T-helper 2 cell (primary cell): ENCODE measurements around the gene FRMD3.

Source experiments
- DNase-seq, 5 experiments: peaks; one replicate each; pipeline versions ENCODE4 v3.0.0 to v3.0.0-alpha.2; 2012 to 2022

FRMD3 gene

DNA sequence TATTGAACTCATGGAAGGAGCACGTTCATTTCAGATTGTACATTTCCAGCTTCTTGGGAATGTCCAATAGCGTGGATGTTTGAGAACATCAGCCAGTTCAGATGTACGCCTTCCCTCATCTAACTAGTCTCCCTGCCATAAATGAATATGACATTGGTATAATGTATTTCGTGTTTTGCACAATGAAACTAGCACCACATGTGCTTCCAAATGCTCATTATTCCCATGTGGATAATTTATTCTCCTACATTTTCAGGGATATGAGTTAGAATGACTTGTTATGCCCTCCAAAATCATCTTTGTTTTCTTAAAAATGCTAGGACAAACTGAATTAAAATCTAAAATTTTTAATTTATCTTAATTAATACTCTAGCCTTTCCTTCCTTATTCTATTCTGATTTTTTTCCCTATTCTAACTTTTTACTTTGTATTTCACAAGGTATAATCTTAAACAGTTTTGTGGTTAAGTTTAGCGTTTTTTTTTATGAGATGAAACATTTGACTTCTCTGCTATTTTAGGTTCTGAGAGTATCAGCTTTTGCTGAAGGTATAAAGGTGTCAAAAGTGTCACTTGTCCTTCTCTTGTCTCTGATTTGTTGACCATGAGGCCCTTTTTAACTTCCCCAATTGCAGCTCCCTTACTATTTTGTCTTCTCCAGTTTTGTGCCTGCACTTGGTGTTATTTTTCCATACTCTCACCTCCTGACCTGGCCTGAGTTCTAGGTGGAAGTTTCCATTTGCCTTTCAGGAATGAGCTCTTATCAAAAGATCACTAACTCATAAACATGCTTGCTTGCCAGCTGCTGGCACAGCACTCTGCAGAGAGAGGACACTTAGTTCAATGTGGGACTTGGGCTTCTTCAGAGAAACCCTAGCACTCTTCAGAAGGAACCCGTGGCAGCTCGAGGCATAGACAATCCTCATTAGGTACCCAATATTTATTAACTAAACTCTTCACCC lies 106.8 kb downstream of the FRMD3 start:
- no peak for DNase-seq

DNA sequence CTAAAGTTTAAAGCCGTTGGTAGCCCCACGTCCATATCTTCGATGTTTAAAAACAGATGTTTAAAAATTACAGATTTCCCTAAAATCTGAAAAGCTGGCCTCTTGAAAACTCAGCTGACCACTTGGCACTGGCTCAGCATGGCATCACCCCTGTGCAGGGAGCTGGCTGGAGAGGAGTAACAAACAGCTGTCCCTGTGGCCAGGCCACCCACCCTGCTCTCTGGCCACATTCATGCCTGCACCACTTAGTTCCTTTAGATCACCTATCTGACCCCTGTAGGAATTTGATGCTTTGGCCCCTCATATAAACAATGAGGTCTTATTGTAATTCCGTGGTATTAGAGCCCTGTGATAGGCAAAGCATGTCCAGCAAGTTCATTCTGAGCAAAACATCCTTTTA lies 107.5 kb downstream of the FRMD3 start:
- no peak for DNase-seq

DNA sequence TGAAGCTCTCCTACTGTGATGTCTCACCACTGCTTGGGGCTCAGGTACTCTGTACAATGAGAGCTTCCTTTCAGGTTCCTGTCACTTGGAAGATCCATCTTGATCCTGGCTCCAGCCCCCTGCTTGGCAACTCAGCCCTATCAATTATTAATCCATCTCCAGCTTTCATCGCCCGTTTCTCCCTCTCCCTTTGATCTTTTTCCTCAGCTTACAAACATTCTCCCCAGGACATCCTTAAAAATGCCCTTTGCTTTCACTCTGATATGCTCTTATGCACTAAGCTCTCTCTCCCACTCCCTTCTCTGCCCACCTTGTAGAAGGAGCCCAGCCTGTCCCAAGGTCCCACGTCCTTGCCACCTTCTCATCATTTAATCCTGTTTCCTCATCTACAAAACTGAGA lies 109.0 kb downstream of the FRMD3 start:
- no peak for DNase-seq

DNA sequence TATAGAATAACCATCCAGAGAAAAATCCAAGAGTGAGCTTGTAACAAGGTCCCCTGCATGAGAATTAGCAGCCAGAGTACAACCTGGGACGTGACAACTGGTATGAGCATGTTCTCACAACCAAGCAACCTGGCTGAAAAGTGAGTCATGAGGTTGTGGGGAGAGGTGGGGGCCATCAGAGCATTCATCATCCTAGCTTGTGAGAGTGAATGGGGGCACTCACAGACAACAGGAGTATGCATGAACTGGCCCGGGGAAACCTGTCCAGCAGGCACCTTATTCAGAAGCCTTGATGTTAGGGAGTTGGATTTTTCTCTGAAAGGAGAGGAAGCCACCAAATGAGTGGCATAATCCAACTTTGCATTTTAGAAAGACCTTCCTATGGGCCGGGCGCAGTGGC lies 113.0 kb downstream of the FRMD3 start:
- no peak for DNase-seq

DNA sequence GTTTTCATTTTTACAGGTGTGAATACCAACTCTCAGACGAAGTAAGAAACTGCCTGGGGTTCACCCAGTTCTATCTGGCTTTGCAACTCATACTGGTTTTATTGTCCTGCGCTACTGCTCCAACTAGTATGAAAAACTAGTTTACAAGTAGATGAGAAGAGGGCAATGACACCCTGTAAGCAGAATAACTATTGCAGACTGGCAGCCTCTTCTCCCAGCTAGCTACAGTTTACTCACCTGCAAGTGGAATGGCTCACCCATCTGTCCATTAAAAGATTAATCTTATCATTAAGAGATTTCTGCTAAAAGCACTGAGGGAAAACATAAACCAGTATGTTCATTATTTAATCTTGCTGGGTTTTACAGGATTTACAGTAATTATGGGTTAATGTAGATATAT lies 113.4 kb downstream of the FRMD3 start:
- DNase-seq: no peak

DNA sequence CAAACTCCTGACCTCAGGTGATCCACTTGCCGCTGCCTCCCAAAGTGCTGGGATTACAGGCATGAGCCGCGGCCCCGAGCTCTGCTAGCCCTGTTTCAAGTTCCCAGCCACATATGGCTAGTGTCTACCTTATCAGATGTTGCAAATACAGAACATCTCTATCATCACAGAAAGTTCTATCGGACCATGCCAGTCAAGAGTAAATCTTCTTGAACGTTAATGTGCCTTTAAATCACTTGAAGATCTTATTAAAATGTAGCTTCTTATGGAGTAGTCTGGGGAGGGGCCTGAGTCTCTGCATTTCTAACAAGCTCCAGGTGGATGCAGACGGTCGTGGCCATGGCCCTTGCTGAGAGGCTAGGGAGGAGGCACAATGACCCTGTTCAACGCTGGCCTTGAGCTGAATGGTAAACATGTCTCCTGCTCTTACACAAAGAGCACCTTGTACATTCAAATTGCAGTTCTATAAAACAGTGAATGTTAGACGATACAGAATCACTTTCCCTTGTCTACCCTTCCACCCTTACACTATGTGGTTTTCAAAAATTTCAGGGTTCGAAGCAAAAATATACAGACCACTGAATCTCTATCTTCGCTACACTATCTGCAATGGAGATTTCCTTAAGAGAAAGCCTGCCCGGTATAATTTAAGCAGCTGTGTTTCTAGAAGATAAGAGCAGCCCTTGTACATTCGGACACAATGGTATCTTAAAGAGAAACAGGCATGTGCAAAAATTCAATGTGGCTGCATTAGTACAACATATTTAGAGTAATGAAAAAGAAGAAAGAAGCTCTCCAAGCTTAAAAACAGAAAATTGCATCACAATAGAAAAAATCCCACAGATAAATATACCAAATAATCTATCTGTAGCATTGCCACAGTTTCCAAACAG lies 114.1 kb downstream of the FRMD3 start:
- DNase-seq: no peak

DNA sequence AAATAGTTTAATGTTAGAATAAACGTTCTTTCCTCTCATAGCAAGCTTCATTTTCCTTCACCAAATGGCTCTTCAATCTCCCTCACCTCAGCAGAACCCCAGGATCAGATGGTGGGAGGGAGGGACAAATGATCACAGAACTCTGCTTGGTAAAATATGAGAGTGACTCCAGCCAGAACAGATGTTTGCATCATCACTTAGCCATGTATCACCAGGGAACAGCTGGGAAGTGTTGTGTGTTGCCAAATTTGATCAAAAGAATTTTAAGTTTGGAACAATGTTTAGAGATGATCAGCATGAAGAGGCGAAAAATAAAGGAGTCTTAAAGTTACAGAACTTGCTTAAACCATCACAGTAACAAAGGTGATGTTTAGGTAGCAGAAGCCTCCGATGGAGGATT lies 115.7 kb downstream of the FRMD3 start:
- DNase-seq: no peak

DNA sequence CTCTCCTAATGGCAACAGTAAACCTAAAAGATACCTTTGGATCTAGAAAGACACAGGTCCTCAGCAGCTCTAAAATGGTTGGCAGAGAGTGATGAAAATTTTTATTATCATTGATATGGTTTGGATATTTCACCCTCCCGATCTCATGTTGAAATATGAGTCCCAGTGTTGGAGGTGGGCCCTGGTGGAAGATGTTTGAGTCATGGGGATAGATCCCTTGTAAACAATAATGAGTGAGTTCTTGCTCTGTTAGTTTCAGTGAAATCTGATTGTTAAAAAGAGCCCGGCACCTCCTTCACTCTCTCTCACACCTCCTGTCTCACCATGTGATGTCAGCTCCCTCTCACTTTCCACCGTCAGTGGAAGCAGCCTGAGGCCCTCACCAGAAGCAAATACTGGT lies 117.7 kb downstream of the FRMD3 start:
- no peak for DNase-seq

DNA sequence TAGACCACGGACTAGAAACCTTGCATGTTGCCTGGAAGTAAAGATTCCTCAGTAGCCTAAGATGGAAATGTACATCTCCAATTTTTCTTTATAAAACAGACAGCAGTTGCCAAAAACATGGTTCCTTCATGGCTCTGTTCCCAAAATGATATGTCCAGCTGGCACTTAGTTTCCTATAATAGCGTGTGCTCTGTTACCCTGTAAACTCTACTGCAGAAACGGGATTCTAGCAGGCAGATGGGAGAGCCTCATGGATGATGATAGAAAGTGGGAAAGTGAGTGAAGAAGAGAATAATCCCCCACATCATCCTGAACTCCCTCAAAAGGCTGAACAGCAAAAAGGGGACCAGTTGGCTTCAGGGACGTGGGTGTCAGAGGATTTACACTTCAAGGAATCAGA lies 118.2 kb downstream of the FRMD3 start:
- no peak for DNase-seq

DNA sequence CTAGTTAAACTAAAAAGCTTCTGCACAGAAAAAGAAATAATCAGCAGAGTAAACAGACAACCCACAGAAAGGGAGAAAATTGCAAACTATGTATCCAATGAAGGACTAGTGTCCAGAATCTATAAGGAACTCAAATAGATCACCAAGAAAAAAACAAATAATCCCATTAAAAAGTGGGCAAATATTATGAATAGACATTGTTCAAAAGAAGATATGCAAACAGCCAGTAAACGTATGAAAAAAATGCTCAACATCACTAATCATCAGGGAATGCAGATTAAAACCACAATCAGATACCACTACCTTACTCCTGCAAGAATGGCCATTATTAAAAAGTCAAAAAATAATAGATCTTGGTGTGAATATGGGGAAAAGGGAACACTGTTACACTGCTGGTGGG lies 119.9 kb downstream of the FRMD3 start:
- DNase-seq: no peak

DNA sequence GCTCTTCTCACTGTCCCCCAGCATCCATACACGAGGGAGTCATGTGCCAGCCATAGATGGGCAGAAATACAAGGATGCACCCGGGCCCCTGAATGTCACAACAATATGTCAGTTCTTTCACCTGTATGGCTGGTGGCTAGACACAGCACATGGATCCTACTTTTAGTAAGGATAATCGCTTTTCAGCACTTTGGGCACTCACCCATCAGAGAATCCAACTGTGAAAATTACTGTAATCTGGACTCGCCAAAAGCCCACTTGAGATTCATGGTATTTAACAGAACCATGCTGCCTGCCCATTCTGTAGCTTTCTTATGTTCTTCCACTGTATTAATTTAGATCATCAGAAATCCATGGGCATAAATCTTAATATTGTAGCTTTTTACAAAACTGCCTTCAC lies 124.8 kb downstream of the FRMD3 start:
- DNase-seq: no peak

DNA sequence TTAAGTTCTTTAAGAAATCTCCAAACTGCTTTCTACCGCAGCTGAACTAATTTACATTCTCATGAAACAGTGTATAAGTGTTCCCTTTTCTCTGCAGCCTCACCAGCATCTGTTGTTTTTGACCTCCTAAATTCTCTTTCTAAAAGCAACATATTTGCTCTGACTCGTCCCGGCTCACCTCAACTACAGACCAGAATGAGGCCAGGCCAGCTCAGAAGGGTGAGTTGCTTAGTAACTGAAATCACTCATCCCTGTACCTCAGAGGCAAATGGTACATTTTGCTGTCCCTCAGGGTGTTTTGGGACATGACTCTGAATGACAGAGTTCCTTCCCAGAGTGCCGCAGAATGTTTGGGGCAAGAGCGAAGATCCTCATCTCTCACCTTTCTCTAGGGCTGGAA lies 127.5 kb downstream of the FRMD3 start:
- DNase-seq: no peak

DNA sequence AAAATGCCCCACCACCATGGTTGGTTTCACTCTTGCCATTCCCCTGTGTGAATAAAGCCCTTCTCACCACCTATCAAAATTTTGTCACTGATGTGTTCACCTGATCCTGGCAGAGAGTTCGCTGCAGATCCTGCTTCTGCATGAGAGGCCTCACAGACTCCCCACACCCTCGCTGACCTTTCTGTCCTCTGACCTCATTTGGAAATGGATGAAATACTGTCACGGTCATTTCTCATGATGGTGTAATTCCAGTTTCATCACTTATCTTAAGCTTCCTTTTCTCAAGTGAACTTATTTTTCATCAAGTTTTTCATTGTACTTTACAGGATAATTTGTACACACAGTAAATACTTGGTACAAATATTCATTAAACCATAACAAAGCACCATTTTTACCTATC lies 131.3 kb downstream of the FRMD3 start:
- no peak for DNase-seq

DNA sequence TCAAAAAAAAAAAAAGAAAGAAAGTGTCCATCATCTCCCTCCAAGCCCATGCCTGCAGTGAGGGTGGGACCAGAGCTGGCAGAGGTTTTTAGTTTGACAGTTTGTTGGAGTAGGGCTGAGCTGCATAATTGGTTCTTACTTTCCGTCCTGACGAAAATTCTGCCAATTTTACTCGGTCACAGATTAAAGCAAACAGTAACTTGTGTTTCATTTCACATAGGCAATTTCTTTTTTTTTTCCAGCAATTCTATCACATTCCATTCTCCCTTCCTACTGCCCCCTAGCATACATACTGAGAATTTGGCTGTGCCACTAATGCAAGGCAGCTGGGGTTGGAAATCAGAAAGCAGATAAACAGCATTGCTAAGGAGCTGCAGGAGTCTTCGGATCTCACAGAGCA lies 132.4 kb downstream of the FRMD3 start:
- no peak for DNase-seq

DNA sequence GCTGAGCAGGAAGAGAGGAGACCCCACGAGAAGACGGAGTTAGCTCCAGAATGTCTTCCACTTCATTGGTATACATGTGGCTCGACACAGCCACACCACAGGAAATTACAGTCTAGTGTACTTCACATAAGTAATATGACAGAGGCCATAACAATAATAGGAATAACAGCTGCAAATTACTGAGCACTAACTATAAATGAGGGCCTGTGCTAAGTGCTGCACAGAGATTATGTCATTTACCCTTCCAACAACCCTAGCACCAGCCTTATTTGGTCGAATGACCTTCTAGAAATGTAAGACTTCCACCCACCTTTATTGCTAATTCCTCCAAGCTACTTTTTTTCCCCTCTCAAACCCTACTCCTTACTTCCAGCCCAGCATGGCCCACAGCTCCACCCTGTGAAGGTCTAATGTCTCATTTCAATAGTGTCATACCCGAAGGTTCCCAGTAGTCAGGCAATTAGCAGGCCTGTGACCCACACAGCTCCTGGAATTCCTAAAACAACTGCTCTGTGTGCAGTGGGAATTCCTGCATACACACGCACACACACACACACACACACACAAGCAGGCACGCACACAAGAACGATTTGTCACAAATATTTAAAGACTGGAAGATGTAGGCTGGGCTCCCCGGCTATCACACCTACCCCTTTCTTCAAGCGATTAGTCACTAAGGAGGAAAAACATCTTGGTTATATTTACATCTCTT lies 134.5 kb downstream of the FRMD3 start:
- DNase-seq: no peak

DNA sequence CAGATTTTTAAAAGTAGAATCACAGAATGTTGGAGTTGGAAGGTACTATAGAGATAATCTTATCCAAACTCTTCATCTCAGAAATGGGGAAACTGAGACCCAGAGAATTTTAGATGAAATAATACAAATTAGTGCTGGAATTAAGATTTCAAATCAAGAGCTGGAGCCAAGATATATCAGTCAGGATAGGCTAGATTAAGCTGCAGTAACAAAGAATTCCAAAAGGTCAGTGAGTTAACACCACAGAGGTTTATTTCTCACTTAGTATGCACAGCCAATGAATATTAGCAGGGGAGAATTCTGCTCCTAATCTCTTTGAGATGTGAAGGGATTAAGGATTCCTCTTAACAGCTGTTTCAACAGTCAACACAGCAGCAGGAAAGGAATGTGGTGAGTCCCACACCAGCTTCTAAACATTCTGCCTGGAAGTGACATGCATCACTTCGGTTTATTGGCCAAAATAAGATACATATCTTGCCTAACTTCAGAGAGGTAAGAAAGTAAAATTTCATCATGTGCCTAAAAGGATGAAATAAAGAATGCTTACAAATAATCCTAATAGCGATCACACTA lies 136.8 kb downstream of the FRMD3 start:
- DNase-seq: no peak

DNA sequence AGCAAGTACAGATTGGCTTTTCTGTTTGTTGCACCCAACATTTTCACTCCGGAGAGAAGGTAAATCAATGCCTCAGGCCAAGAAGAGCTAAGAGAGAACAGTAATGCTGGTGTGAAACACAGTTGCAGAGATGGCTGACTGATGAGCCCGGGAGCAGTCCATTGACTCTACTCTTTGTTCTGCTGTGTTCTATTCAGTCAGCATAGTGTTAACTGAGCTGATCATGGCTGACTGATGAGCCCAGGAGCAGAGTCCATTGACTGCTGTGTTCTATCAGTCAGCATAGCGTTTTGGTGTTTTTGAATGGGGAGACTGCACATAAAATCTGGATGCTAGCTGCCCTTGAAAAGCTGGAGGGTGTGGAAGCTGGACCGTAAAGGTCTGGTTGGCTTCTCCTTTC lies 141.4 kb downstream of the FRMD3 start:
- no peak for DNase-seq

DNA sequence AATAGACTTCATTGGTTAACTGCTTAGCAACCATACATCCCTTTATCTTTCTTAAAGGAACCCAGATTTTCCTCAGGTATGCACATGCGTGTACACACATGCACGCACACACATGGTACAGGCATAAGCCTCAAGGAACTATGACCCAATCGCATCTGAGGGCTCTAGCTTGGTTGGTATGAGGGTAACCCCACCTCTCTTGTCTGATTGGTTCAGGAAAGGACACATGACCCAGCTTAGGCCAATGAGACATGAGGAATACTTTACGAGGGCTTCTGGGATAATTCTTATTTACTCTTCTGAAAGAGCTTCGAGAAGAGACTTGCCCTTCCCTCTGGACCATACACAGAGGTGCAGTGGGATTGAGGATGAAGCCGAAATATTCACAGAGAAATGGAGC lies 141.9 kb downstream of the FRMD3 start:
- DNase-seq: no peak

DNA sequence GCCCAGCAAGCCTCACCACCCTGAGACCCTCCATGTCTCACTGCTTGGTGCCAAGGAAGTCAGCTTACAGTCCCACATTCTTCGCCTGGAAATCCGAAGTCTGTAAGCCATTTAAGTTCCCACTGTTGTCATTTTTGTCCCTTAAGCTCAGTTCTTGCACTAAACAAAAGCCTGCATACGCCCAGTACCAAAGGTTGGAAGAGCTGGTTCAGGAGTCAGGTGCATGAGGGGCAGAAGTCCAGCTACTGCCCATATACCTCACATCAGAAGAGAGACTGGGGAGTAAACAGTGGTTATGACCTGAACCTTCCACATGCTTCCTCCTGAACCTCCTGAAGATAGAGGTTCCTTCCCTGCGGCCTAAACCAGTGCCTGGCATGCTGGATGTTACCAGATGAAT lies 146.0 kb downstream of the FRMD3 start:
- DNase-seq: no peak

DNA sequence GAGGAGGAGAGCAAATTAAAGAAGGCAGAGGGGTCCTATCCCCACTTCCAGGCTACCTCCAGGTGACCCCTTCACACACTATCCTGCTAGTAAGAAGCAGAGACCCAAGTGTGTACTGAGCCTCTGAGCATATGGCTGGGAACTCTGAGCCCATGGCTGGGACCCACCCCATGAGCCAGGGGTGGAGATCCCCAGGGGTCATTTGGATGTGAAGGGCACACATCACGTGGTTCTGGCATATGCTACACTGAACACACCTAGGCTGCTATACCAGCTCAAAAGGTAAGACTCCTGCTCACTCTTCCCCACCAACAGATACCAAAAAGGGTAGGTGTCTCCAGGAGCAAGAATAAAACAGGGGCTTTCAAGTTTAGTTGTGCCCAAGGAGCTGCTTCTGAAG lies 149.9 kb downstream of the FRMD3 start:
- no peak for DNase-seq

DNA sequence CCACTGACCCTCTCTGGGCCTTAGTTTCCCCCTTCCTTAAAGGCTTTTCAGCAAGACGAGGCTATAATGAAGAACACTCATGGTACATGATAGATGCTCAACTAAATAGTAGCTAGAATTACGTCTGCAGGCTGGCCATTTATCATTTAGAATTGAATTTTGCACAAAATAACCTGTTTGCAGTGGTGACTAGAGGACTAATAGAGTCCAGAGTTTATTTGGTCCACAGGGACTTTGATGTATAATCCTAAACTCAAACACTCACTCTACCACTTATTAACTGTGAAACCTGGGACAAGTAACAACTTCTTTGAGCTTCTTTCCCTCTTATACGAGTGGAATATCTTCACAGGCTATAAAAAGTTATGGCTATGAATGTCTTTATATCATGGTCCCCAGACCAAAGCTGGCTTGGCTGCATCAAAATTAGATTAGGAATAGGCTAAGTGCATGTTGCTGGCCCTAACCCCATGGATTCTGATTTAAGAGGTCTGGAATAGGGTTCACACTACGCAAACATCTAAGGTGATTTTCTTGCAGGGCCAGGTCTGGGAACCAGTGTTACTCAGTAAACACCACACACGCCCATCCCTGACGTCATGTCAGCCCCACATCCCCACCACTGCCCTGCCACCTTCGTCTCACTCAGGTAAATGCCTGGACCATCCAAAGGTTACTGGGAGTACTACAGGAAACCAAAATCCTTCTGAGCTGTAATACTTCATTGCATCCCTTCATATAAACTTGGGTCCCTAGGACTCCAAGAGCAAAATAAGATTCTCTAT lies 150.6 kb downstream of the FRMD3 start:
- no peak for DNase-seq

DNA sequence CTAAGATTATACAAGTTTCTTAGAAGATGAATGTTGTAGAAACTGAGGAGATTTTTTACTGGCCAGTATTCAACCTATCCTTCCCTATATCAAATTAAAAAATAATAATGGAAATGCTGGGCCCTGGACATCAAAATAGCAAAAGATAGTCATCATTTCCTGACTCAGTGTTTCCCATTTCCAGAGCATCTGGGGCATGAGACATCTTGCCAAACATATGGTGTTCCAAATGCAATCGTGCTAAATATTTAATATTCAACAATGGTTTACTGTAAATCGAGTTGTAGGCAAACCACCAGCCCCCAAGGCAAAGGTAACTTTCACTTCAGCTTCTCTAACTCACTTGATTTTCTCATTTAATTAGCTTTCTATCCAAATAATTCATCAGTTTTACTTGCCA lies 152.9 kb downstream of the FRMD3 start:
- no peak for DNase-seq
